ENCODE results near the gene SLC37A3.

Gene SLC37A3

GRCh38 chr7:140300243-140301136 lies 97.8 kb downstream of the SLC37A3 start:
- H3K27me3 ChIP-seq = no peaks in the 10 kb centered on the region
- H3K27ac ChIP-seq = no peak overlapping the region
- TF ChIP-seq Cebpa-rat (IDR thresholded peaks at IDR 0.05) = no peak
- H3K4me3 ChIP-seq = no peak overlapping the region
- H3K4me2 ChIP-seq = no peak overlapping the region
- H3K9ac ChIP-seq = no peak overlapping the region
- H3K9me3 ChIP-seq = no peaks in the 10 kb centered on the region
- H3K36me3 ChIP-seq = no peaks in the 10 kb centered on the region
- H4K20me1 ChIP-seq = no peaks in the 10 kb centered on the region
- H3K4me1 ChIP-seq = no peaks in the 10 kb centered on the region

GRCh38 chr7:140298213-140298612 lies 100.1 kb downstream of the SLC37A3 start:
- H3K27ac ChIP-seq = no peak overlapping the region
- no peak overlapping the region for H3K4me3 ChIP-seq
- H3K27me3 ChIP-seq = no peaks in the 10 kb centered on the region
- no peaks in the 10 kb centered on the region for H3K9me3 ChIP-seq
- no peak overlapping the region for H3K4me2 ChIP-seq
- H4K20me1 ChIP-seq = no peaks in the 10 kb centered on the region
- no peaks in the 10 kb centered on the region for H3K36me3 ChIP-seq
- H3K4me1 ChIP-seq = no peaks in the 10 kb centered on the region
- H3K9ac ChIP-seq = no peak overlapping the region
- TF ChIP-seq Cebpa-rat (IDR thresholded peaks at IDR 0.05) = no peak

- Histone ChIP-seq H3K4me3 (no peak overlapping the region), H3K27ac (no peak overlapping the region), H3K36me3 (no peaks in the 10 kb centered on the region), H3K27me3 (no peaks in the 10 kb centered on the region), H3K4me2 (no peak overlapping the region), H3K4me1 (no peaks in the 10 kb centered on the region), H3K9ac (no peak overlapping the region), H4K20me1 (no peaks in the 10 kb centered on the region), H3K9me3 (no peaks in the 10 kb centered on the region)
- no peak for TF ChIP-seq Cebpa-rat (IDR thresholded peaks at IDR 0.05)
Measured at GRCh38 chr7:140297192-140297591, 101.1 kb downstream of the SLC37A3 start.

- Histone ChIP-seq H3K4me3 (no peak overlapping the region), H3K4me2 (no peak overlapping the region), H3K36me3 (no peaks in the 10 kb centered on the region), H3K4me1 (no peaks in the 10 kb centered on the region), H4K20me1 (no peaks in the 10 kb centered on the region), H3K27ac (no peak overlapping the region), H3K9me3 (no peaks in the 10 kb centered on the region), H3K9ac (no peak overlapping the region), H3K27me3 (no peaks in the 10 kb centered on the region)
- no peak for TF ChIP-seq Cebpa-rat (IDR thresholded peaks at IDR 0.05)
Measured at GRCh38 chr7:140295224-140295738, 103.0 kb downstream of the SLC37A3 start.

GRCh38 chr7:140294454-140294853 lies 103.9 kb downstream of the SLC37A3 start:
- Histone ChIP-seq H4K20me1 (no peaks in the 10 kb centered on the region), H3K36me3 (no peaks in the 10 kb centered on the region), H3K4me2 (no peak overlapping the region), H3K9ac (no peak overlapping the region), H3K27ac (no peak overlapping the region), H3K9me3 (no peaks in the 10 kb centered on the region), H3K4me1 (no peaks in the 10 kb centered on the region), H3K27me3 (no peaks in the 10 kb centered on the region), H3K4me3 (no peak overlapping the region)
- TF ChIP-seq Cebpa-rat (IDR thresholded peaks at IDR 0.05) = no peak

GRCh38 chr7:140292438-140292837 lies 105.9 kb downstream of the SLC37A3 start:
- no peaks in the 10 kb centered on the region for H3K36me3 ChIP-seq
- no peak for TF ChIP-seq Cebpa-rat (IDR thresholded peaks at IDR 0.05)

GRCh38 chr7:140289804-140290203 lies 108.5 kb downstream of the SLC37A3 start:
- no peak overlapping the region for H3K9ac ChIP-seq
- no peak overlapping the region for H3K27ac ChIP-seq
- H3K27me3 ChIP-seq = no peaks in the 10 kb centered on the region
- no peak overlapping the region for H3K4me2 ChIP-seq
- no peaks in the 10 kb centered on the region for H3K36me3 ChIP-seq
- TF ChIP-seq Cebpa-rat (IDR thresholded peaks at IDR 0.05) = no peak
- H3K4me1 ChIP-seq = no peaks in the 10 kb centered on the region
- H3K4me3 ChIP-seq = no peak overlapping the region
- H4K20me1 ChIP-seq = no peaks in the 10 kb centered on the region
- no peaks in the 10 kb centered on the region for H3K9me3 ChIP-seq

More at GRCh38 chr7:140292438-140292837, 105.9 kb downstream of the SLC37A3 start:
- Histone ChIP-seq H3K4me3 (no peak overlapping the region), H3K4me1 (no peaks in the 10 kb centered on the region), H3K4me2 (no peak overlapping the region), H3K27ac (no peak overlapping the region), H3K9me3 (no peaks in the 10 kb centered on the region), H4K20me1 (no peaks in the 10 kb centered on the region), H3K27me3 (no peaks in the 10 kb centered on the region), H3K9ac (no peak overlapping the region)

GRCh38 chr7:140287988-140288387 lies 110.3 kb downstream of the SLC37A3 start:
- H3K4me2 ChIP-seq = no peak overlapping the region

GRCh38 chr7:140285938-140286337 lies 112.4 kb downstream of the SLC37A3 start:
- no peak overlapping the region for H3K4me2 ChIP-seq
- no peak overlapping the region for H3K27ac ChIP-seq
- no peak overlapping the region for H3K9ac ChIP-seq
- no peak for TF ChIP-seq Cebpa-rat (IDR thresholded peaks at IDR 0.05)
- H3K4me1 ChIP-seq = no peaks in the 10 kb centered on the region
- no peaks in the 10 kb centered on the region for H3K9me3 ChIP-seq
- H4K20me1 ChIP-seq = no peaks in the 10 kb centered on the region
- H3K27me3 ChIP-seq = no peaks in the 10 kb centered on the region
- H3K36me3 ChIP-seq = no peaks in the 10 kb centered on the region
- H3K4me3 ChIP-seq = no peak overlapping the region

More at GRCh38 chr7:140287988-140288387, 110.3 kb downstream of the SLC37A3 start:
- no peaks in the 10 kb centered on the region for H3K27me3 ChIP-seq
- no peaks in the 10 kb centered on the region for H3K4me1 ChIP-seq
- H3K36me3 ChIP-seq = no peaks in the 10 kb centered on the region
- TF ChIP-seq Cebpa-rat (IDR thresholded peaks at IDR 0.05) = no peak
- no peak overlapping the region for H3K4me3 ChIP-seq
- no peaks in the 10 kb centered on the region for H3K9me3 ChIP-seq
- H3K9ac ChIP-seq = no peak overlapping the region
- no peaks in the 10 kb centered on the region for H4K20me1 ChIP-seq
- no peak overlapping the region for H3K27ac ChIP-seq

- no peak overlapping the region for H3K9ac ChIP-seq
Measured at GRCh38 chr7:140284062-140284461, 114.3 kb downstream of the SLC37A3 start.

More at GRCh38 chr7:140284062-140284461, 114.3 kb downstream of the SLC37A3 start:
- TF ChIP-seq Cebpa-rat (IDR thresholded peaks at IDR 0.05) = no peak
- Histone ChIP-seq H3K27me3 (no peaks in the 10 kb centered on the region), H3K36me3 (no peaks in the 10 kb centered on the region), H3K27ac (no peak overlapping the region), H3K9me3 (no peaks in the 10 kb centered on the region), H4K20me1 (no peaks in the 10 kb centered on the region), H3K4me3 (no peak overlapping the region), H3K4me1 (no peaks in the 10 kb centered on the region), H3K4me2 (no peak overlapping the region)
